Body of pancreas (tissue), 4 donors: ENCODE data around the gene GMPPB.

ENCODE experiments used
- CTCF ChIP-seq, 7 experiments: fragments of 450-650 bp in 4 of 7; fragments of 200-600 bp in 3 of 7; sonication (generic) in 3 of 7; IDR thresholded peaks; one replicate each; pipeline ENCODE4 v1.5.1; 2016 to 2019; ENCODE audit warnings: antibody characterized with exemption in 7 of 7
- POLR2A ChIP-seq, 3 donors: fragments of 450-650 bp; IDR thresholded peaks; one replicate each; pipeline ENCODE4 v1.6.1; 2016; ENCODE audit warnings: antibody characterized with exemption in 3 of 3, mild to moderate bottlenecking in 2 of 3

DNA sequence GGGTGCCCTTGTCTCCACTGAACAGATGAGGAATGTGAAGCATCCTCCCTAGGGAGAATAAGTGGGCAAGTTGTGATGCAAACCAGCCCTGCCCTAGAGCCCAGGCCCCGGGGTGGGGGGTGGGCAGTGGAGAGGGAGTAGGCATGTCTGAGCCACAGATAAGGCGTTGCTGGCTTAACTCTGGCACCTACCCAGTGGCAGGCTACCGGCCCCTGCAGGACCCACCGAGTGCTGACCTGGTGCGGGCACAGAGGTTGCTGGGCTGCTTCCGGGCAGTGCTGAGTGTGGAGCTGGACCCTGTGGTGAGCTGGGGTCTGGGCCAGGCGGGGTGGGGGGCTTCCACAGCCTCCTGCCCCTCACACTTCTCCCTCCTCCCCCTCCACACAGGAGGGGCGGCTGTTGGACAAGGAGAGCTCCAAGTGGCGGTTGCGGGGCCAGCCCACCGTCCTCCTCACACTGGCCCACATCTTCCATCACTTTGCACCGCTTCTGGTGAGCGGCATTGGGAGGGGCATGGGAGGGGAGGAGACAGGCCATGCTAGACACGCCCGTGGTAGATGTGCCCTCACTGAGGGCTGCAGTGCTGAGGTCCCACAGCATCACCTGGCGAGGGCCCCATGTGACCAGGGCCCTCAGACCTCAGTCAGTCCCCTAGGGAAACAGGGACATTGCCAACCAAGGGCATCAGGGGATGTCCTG lies 24.3 kb downstream of the GMPPB start:
- TF ChIP-seq CTCF (IDR thresholded peaks at IDR 0.05) (no peak), POLR2A (IDR thresholded peaks at IDR 0.05) (no peak)
